Measurements from ENCODE around the gene FGF13. TPM values are rescaled to one million over a fixed set of nuclear protein-coding genes. Genes with fewer than 3 reads are reported as not detected.

FGF13 gene
- 100 to 1,000 TPM in 1 of 10 donors, 10 to 100 TPM in 9; 56.4 to 104 (median 81.5) TPM for polyA plus RNA-seq (ENCODE audit: insufficient read length in 10 of 10)
- long read RNA-seq, donor 1, full-length matches to known transcripts, result 5 of 18 reads
- long read RNA-seq, donor 1, partial matches to known transcripts, result 13 of 18 reads
- long read RNA-seq, donor 1, other reads (novel, unspliced or antisense), result 0 of 18 reads
- long read RNA-seq, donor 2, full-length matches to known transcripts, result 3 of 15 reads
- long read RNA-seq, donor 2, partial matches to known transcripts, result 12 of 15 reads
- long read RNA-seq, donor 2, other reads (novel, unspliced or antisense), result 0 of 15 reads
- long read RNA-seq, donor 3, result 0 reads
- long read RNA-seq, donor 4, full-length matches to known transcripts, result 2 of 11 reads
- long read RNA-seq, donor 4, partial matches to known transcripts, result 9 of 11 reads
- long read RNA-seq, donor 4, other reads (novel, unspliced or antisense), result 0 of 11 reads
- long read RNA-seq, donor 5, full-length matches to known transcripts, result 9 of 23 reads
- long read RNA-seq, donor 5, partial matches to known transcripts, result 14 of 23 reads
- long read RNA-seq, donor 5, other reads (novel, unspliced or antisense), result 0 of 23 reads
- long read RNA-seq, donor 6, full-length matches to known transcripts, result 6 of 19 reads
- long read RNA-seq, donor 6, partial matches to known transcripts, result 13 of 19 reads
- long read RNA-seq, donor 6, other reads (novel, unspliced or antisense), result 0 of 19 reads
- long read RNA-seq, donor 7, full-length matches to known transcripts, result 4 of 12 reads
- long read RNA-seq, donor 7, partial matches to known transcripts, result 8 of 12 reads
- long read RNA-seq, donor 7, other reads (novel, unspliced or antisense), result 0 of 12 reads
- long read RNA-seq, donor 8, full-length matches to known transcripts, result 2 of 2 reads
- long read RNA-seq, donor 8, partial matches to known transcripts, result 0 of 2 reads
- long read RNA-seq, donor 8, other reads (novel, unspliced or antisense), result 0 of 2 reads
- long read RNA-seq, donor 9, full-length matches to known transcripts, result 1 of 1 reads
- long read RNA-seq, donor 9, partial matches to known transcripts, result 0 of 1 reads
- long read RNA-seq, donor 9, other reads (novel, unspliced or antisense), result 0 of 1 reads

DNA sequence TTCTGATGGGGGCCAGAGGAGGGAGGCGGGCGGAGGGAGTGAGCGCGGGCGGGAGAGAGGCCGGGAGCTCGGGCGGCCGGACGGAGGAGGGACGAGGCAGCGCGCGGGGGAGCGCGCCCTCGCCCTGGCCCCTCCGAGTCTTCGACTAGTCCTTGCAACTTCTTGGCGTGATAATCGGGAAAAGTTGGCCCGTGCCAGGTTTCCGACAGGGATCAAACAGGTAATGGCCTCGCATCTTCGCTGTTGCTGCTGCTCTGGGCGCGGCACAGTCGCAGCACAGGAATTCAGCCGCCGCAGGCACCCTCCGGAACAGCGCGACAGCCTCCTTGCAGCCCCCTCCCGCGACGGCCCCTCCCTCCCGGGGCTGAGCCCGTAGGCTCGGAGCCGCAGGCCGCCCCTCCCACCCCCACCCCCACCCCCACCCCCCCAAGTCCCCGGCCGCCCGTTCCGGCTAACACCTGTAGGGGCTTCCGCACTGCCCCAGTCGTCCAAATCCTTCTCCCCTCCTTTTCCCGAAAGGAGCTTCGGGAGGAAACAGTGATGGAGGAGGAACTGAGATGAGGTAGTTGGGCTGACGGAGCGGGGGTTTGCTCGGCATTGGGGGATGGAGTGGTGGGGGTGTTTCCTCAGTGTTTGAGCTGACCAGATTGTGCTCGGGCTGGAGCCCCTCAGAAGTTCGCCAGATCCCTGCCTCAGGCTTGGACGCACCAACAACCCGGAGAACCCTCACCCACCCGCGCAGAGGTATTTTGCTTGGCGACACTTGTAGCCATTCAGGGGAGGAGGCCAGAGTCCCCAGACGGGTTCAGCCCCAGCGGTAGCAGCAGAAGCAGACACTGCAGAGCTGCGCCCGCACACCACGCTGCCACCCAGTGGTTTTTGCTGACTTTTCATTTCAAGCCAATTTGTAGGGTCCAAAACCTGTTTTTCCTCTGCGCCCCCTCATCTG, at the start of gene FGF13:
Gene FGF13 (minus strand): TSS at position 319 of the 949 bp plus-strand sequence. CDS start 714 bp downstream, outside the sequence.
- peak; percentile 33 to 88 (median 71) for DNase-seq

DNA sequence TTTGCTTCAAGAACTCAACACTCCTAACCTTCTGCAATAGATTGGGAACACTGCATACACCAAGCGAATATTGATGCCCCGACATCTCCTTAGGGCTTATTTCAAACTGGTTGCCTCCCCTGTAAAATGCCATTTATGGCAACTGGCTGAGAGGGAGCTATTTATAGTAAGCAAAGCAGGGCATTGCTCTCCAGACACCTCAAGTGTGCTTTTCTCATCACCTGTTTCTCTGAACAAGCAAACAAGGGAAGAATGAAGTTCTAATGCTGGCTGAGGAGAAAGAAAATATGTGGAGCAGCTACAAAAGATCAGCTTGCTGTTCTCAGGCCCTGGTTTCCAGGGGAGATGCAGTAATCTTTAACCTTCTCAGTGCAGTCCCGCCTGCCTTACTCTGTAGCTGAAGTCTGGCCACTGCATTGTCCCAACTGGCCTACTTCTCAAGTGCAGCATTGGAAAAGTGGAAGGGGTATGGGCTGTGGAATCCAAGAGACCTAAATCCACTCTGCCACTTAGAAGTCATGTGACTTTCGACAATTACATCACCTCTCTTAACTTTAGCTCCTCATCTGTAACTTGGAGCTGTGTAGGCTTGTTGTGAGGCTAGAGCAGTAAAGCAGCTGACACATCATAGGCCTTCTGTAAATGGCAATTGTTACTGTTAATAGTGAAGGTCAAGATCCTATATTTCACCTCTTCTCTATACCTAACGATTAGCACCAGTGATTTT, 47.9 kb upstream of the FGF13 start:
- no peak for DNase-seq

DNA sequence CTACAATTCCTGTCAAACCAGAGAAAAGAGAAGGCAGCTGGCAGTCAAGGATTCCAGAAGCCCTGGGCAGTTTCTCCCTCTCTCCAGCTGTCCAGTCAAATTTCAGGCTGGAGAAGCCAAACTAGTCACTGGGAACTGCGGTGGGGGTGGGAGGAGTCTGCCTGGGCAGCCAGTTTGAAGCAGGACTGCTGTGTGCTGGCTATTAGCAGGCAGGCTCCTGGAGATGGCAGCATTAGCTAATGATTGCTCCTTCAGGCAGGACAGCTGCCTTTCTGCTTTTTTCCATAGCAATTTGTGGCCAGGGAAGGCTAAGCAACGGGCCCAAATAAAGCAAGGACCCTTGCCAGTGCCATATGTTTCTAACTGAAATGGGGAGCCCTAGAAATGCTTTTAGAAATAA, 44.7 kb upstream of the FGF13 start:
- peak; percentile 48 to 78 (median 68) for DNase-seq

DNA sequence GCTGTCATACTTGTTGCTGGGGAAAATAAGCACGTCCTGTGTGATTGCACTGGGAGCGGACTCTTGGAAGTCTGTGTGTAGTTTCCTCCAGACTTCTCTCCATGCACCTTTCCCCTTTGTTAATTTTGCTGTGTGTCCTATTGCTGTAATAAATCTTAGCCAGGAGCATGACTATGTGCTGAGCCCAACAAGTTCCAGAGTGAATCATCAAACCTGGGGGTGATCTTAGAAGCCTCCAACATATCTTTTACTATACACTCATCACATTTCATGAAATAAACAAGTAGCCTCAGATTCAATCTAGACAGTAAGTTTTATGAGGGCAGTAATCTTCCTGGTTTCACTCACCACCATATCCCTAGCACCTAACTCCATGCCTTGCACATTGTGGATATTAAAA, 43.3 kb upstream of the FGF13 start:
- DNase-seq, result no peak

DNA sequence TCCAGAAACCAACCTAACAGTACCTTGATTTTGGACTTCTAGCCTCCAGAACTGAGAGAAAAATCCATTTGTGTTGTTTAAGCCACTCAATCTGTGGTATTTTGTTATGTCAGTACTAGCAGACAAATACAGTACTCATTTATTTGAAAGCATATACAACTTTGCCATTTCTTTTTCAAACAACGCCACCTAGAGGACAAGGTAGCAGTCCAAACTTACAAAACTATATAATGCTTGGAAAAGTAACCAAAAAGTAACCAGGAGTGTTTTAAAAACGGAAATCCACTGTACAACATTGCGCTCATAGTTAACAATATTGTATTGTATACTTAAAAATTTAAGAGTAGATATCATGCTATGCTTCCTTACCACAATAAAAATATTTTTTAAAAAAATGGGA, 37.0 kb upstream of the FGF13 start:
- peak in 1 of 3 donors; percentile 38 for DNase-seq

GRCh38 chrX:138745196-138745595, 33.7 kb upstream of the FGF13 start:
- peak; percentile 42 to 74 (median 64) for DNase-seq

GRCh38 chrX:138742217-138742616, 30.7 kb upstream of the FGF13 start:
- no peak for DNase-seq

- peak; percentile 27 to 67 (median 28) for DNase-seq
These were observed 28.8 kb upstream of the FGF13 start for GRCh38 chrX:138740341-138740740.

GRCh38 chrX:138723301-138723700, 11.8 kb upstream of the FGF13 start:
- DNase-seq, result no peak

- peak in 1 of 3 donors; percentile 49 for DNase-seq
These were observed 7.9 kb upstream of the FGF13 start for GRCh38 chrX:138719396-138719795.

DNA sequence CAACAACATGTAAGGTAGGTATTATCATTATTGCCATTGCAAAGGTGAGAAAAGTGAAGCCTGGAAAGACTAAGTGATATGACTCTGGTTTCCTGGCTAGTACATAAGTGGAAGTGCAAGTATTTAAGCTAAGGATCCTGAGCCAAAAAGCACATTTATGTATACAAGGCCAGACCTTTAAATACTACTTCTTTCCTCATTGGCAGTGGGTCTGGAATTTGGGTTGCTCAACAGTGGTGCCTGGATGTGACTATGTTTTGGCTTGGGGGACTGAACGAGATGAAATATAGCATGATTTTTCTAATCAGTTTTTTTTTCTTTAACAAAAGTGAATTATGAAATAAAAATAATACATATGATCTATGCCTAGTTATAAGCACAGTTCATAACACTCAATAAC, 7.4 kb upstream of the FGF13 start:
- DNase-seq, result peak in 1 of 3 donors; percentile 48

DNA sequence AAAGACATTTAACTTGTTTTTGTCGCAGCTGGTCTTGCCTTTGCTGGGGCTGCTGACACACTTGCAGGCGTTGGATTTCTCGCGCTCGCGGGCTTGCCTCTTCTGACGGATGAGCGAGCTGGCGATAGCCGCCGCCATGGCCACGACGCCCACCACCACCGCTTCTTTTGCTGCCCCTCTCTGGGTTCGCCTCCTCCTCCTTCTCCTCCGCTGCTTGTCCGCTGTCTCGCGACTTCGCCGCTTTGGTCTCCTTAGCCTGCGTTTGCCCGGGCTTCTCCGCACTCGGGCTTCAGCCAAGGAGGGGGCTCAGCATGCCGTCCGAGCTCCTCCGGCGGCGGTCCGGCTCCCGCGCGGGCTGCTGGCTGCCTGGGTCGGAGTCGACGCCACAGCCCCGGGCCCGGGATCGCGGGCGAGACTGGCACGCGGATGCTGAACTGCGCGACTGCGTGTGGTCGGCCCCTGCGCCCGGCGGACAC, 613 bp downstream of the FGF13 start:
- DNase-seq, result peak in 1 of 3 donors; percentile 80

DNA sequence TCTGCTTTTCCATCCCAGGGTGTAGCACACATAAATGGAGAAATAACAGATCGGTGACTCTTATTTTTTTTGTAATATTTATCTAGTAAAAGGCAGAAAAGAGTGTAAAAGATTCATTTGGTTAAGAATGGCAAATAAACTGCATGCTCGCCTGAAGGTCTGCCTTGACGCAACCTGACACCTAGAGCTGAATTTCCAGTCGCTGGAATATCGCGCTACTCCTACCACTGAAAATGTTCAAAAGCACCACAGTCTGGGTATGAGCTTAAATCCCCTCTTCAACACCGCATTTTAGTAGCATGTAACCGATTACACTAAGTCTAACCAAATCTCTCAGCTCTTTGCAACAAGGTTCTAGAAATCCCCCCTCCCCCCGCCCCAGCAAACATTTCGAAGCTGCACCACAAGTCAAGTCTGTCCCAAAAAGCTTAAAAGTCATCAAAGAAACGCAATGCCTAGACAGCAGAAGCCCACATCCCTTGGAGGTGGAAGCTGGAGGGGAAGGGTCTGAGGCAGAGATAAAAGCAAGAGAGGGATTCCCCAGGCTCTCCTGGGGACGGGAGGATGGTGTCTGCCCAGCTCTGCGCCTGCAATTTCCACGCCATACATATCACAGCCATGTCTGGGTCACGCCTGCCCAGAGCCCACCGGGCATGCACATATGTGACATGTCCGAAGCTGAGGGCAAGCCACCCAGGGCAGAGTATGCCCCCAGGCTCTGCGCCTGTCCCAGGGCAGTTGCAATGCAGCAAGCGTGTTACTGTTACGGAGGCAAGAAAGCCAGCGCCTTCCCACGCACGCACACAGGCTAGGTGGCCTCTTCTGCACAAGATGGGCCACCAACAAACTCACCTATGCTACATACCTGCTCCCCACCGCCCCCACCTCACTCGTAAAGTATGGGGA, 1.4 kb downstream of the FGF13 start:
- DNase-seq, result peak in 1 of 3 donors; percentile 56

DNA sequence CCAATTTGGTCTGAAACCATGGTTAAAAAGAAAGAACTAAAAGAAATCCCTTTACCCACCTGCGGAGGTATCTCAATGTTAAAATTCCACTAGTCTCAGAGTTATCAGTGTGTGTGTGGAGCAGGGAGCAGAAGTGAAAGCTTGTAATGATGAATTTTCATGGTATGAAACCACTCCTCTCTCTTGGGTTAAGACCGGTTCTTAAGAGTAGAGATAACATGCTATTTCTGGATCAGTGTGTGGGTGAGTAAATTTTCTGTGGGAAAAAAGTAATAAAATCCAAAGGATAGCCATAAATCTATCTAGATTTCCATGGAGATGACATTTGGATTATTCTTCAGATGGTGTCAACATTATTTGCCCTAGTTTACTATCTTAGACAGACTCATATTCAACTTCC, 3.2 kb downstream of the FGF13 start:
- DNase-seq, result no peak

GRCh38 chrX:138704596-138704995, 6.9 kb downstream of the FGF13 start:
- no peak for DNase-seq

- no peak for DNase-seq
These were observed 7.4 kb downstream of the FGF13 start for GRCh38 chrX:138704101-138704500.

GRCh38 chrX:138692591-138692990, 18.9 kb downstream of the FGF13 start:
- DNase-seq, result peak; percentile 36 to 80 (median 48)

DNA sequence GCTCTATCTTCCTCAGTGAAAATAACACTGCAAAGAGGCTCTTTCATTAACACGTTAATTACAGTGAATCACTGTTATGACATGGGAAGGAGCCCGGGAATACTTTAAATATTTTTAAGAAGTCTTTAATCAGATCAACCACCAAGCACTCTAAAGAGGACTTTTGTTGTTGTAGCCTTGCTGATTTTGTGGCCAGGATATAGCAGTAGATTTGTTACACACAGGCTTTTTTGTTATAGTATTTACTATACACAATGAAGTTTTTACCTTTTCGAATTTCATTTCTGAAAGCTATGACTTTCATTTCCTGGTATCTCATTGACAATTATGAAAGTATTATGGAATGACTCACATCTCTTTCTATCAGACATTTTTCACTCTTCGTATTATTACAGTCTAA, 20.3 kb downstream of the FGF13 start:
- no peak for DNase-seq

- peak in 1 of 3 donors; percentile 3 for DNase-seq
These were observed 20.9 kb downstream of the FGF13 start for GRCh38 chrX:138690591-138690990.
